Heart left ventricle (tissue), 16 donors: Measurements from ENCODE around the gene HS6ST1. TPM values are rescaled to one million over a fixed set of nuclear protein-coding genes. Genes with fewer than 3 reads are reported as not detected.

ENCODE experiments used
- ATAC-seq, 4 donors: fragments of 200-7000 bp; cut with Tn5 transposase; one replicate each; pipeline ENCODE4 v1.9.1; 2020 to 2022; ENCODE audit warnings: moderate library complexity in 4 of 4, mild to moderate bottlenecking in 3 of 4, moderate number of reproducible peaks in 1 of 4
- DNase-seq, 5 donors: peaks; one replicate each; pipeline ENCODE4 v3.0.0-alpha.2; 2020
- H3K27ac ChIP-seq, 12 donors: fragments of 200-600 bp; sonication (generic) in 4 of 12; one replicate each; pipeline versions ENCODE4 v1.5.0 to v1.8.0; 2016 to 2022; ENCODE audit warnings: mild to moderate bottlenecking in 2 of 12
- H3K27me3 ChIP-seq, 9 donors: fragments of 200-600 bp; sonication (generic) in 2 of 9; one replicate each; pipeline versions ENCODE4 v1.5.1 to v1.8.0; 2016 to 2022; ENCODE audit warnings: mild to moderate bottlenecking in 3 of 9
- H3K36me3 ChIP-seq, 9 donors: fragments of 200-600 bp; sonication (generic) in 2 of 9; one replicate each; pipeline versions ENCODE4 v1.5.0 to v1.8.0; 2018 to 2022; ENCODE audit warnings: mild to moderate bottlenecking in 2 of 9
- H3K4me1 ChIP-seq, 12 donors: fragments of 200-600 bp; sonication (generic) in 4 of 12; one replicate each; pipeline versions ENCODE4 v1.5.0 to v1.8.0; 2016 to 2022; ENCODE audit warnings: mild to moderate bottlenecking in 3 of 12
- H3K4me3 ChIP-seq, 12 donors: fragments of 200-600 bp; sonication (generic) in 4 of 12; one replicate each; pipeline versions ENCODE4 v1.5.0 to v1.8.0; 2017 to 2022; ENCODE audit warnings: mild to moderate bottlenecking in 9 of 12, moderate library complexity in 4 of 12
- H3K9me3 ChIP-seq, 12 donors: fragments of 200-600 bp; sonication (generic) in 4 of 12; one replicate each; pipeline versions ENCODE4 v1.5.0 to v1.8.0; 2016 to 2022; ENCODE audit warnings: mild to moderate bottlenecking in 1 of 12
- CTCF ChIP-seq, 12 donors: fragments of 200-600 bp; sonication (generic) in 4 of 12; IDR thresholded peaks; one replicate each; pipeline versions ENCODE4 v1.5.0 to v1.8.0; 2018 to 2022; ENCODE audit warnings: antibody characterized with exemption in 12 of 12, mild to moderate bottlenecking in 5 of 12
- POLR2A ChIP-seq, 2 donors: fragments of 450-650 bp; IDR thresholded peaks; one replicate each; pipeline ENCODE4 v1.6.1; 2017; ENCODE audit warnings: antibody characterized with exemption in 2 of 2, mild to moderate bottlenecking in 2 of 2, moderate library complexity in 2 of 2
- WGBS, 4 donors: extraction: QIAGEN DNeasy Blood & Tissue Kit in 2 of 4; methylation state at CpG; one replicate each; pipeline versions ENCODE4 v1.1.5 to v1.1.7; 2013 to 2018; 5-methylcytosine and 5-hydroxymethylcytosine counted together
- intact Hi-C, 10 donors: fragments of 100-400 bp; cut with DNase I; formaldehyde crosslinking; loops; one replicate each; pipeline versions ENCODE4 v1.11.1 to v1.14.2; 2022
- polyA plus RNA-seq, 2 donors: library from polyadenylated mRNA; stranded (reverse); fragments of 200-250 nt; gene quantifications; one replicate each; pipeline ENCODE4 v1.2.3, GENCODE V29; 2013
- total RNA-seq, 9 donors: library from RNA; depleted of rRNA in 2 of 9; stranded (reverse); fragments of >200 nt in 2 of 9; fragmentation: NEBNext Ultra II Directional in 3 of 9; extraction: Animal tissue kit (Norgen Biotek cat#: 25700) in 3 of 9; gene quantifications; one replicate each; pipeline versions ENCODE4 v1.1.0 to v1.2.4, GENCODE V29; 2016 to 2023
- donor health status: ischemic (EF 13 %, LVEDD 7.1; RV severe dilation, severe dysfunction).
- donor health status: healthy with polysubstance abuse.
- donor health status: DM: no; HTN: yes; CAD: no.
- donor health status: DM: no; HTN: no; CAD: no.
- donor health status: ischemic (EF 25% LVEDD 6.9; RV normal size, moderate dysfunction).
- donor health status: ischemic (EF 25% LVEDD 5.7; RV mildly dilated, moderate dysfunction).
- donor health status: healthy.
- donor health status: DM: yes; HTN: yes; CAD: no.
- donor health status: ischemic (EF 35%, LVEDD 5.7; RV mildly dilated, moderate dysfunction).
- donor health status: nonischemic (EF 11% LVEDD 7.7; RV severe dilation, severe dysfunction).
- donor health status: DM: yes; HTN: yes; CAD: no.
- donor health status: PGD.
- donor health status: ischemic (EF 29% LVEDD 5.4; RV normal size, mild dysfunction).
- donor health status: nonischemic (EF 23%, LVEDD 6.1; RV moderate dilation, normal function).

The HS6ST1 gene
- total and polyA plus RNA-seq, 11 donors: 15.6 to 87.3 (median 24.9) TPM

- Histone ChIP-seq H3K4me3 (no peak overlapping the region), H3K9me3 (peaks cover 0 to 12% (median 0%) of the 10 kb centered on the region in 12 donors), H3K4me1 (peaks cover 0 to 3% (median 0%) of the 10 kb centered on the region in 12 donors), H3K36me3 (no peaks in the 10 kb centered on the region), H3K27ac (no peak overlapping the region), H3K27me3 (no peaks in the 10 kb centered on the region)
- DNase-seq (no peak), ATAC-seq (no peak)
- 90 to 98% (median 95%) methylated on average over 5 of the region's 5 CpGs for WGBS, 4 donors
- TF ChIP-seq POLR2A (IDR thresholded peaks at IDR 0.05) (no peak), CTCF (IDR thresholded peaks at IDR 0.05) (no peak)
- intact Hi-C loops: loop anchor here in 1 of 10 donors (10.0 kb wide), 1 partner anchor 91 kb away; no protein-coding TSS in a partner anchor
These were observed 35.5 kb upstream of the HS6ST1 start for GRCh38 chr2:128354161-128354560.

DNA sequence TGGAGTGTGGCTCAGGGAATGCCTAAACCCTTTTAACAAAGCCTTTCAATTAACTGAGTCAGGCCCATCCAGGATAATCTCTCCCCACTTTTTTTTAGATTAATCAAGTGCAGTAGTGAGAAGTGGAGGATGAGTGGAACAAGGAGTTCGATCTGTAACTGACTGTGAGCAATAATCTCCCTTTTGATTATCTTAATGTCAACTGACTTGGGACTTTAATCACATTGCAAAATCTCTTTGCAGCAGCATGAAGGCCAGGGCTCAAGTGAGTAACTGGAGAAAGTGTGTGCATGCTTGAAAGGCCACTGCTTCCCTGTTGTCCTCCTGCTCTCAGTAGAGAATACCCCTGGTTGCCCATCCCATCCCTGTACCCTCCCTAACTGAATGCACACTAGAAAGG is 32.1 kb upstream of the HS6ST1 start:
- ATAC-seq: no peak

DNA sequence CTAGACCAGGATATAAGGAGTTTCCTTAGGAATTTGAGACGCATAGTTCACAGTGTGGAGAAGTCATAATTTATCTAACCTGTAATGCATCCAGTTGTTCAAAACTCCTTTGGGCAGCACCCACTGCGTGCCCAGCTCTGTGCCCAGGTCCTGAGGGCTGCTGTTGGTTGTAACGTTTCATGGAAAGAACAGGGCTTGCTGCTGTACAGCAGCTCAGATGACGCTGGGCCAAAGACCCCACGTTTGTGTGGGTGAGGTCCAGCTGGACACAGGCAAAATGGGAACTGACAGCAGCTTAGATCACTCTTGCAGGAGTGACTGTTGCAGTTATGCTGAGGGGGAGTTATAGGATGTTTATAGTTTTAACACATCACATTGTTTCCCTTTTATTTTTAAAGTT is 30.0 kb upstream of the HS6ST1 start:
- H3K9me3 ChIP-seq: peaks cover 0 to 14% (median 1%) of the 10 kb centered on the region in 12 donors
- TF ChIP-seq CTCF (IDR thresholded peaks at IDR 0.05): no peak
- no peak for TF ChIP-seq POLR2A (IDR thresholded peaks at IDR 0.05)
- peak overlapping the region in 10 of 12 donors; percentile 8 to 78 (median 62) for H3K27ac ChIP-seq
- intact Hi-C loops: no loop called here
- no peaks in the 10 kb centered on the region for H3K36me3 ChIP-seq
- H3K4me1 ChIP-seq: peaks cover 0 to 24% (median 16%) of the 10 kb centered on the region in 12 donors
- no peak for ATAC-seq
- H3K4me3 ChIP-seq: no peak overlapping the region
- no peaks in the 10 kb centered on the region for H3K27me3 ChIP-seq
- no peak for DNase-seq
- 70 to 85% (median 73%) methylated on average over 5 of the region's 5 CpGs for WGBS, 4 donors

More for the DNA sequence above, 32.1 kb upstream of the HS6ST1 start:
- no peak for DNase-seq
- H3K27me3 ChIP-seq: no peaks in the 10 kb centered on the region
- WGBS, 4 donors: 83 to 95% (median 92%) methylated on average over 1 of the region's 1 CpG
- peaks cover 0 to 12% (median 0%) of the 10 kb centered on the region in 12 donors for H3K9me3 ChIP-seq
- TF ChIP-seq CTCF (IDR thresholded peaks at IDR 0.05): no peak
- no peak for TF ChIP-seq POLR2A (IDR thresholded peaks at IDR 0.05)
- H3K27ac ChIP-seq: no peak overlapping the region
- H3K4me3 ChIP-seq: no peak overlapping the region
- no peaks in the 10 kb centered on the region for H3K36me3 ChIP-seq
- peaks cover 0 to 24% (median 16%) of the 10 kb centered on the region in 12 donors for H3K4me1 ChIP-seq
- intact Hi-C loops: loop anchor here in 1 of 10 donors (10.0 kb wide), 1 partner anchor 94 kb away; no protein-coding TSS in a partner anchor

DNA sequence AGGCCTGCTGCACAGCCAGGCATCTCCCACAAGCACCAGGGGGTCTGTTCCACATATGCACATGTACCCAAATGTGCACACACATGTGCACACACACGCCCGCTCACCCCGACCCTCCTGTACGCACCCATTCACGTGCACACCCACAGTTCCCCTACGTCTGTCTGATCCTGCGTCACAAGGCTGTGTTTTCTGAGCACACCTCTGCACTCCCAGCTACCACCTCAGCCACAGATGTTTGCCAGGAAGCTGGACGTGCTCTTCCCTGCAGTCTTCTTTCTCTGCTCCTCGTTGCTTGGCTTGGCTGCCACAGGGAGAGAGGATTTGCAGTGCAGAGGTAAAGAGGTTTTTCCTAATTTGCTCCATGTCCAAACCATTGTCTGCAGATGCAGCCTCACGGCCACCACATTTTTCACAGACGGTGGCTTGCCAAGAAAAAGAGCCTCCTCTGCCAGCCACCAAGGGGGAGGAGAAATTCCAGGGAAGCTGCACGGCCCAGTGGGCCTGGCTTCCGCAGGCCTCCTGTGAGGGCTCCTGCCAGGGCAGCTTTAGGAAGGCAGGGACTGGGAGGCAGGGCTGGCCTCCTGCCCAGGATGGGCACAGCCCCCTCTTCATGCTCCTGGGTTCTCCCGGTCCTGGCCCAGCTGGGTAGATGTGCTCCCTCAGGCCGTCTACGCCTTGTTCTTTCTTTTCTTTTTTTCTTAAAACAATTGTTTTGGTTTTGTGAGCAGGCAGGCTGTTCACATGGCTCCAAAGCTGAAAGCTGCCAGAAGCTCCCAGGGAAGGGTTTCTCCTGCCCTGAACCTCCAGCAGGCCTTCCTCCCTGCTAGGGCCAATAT is 29.3 kb upstream of the HS6ST1 start:
- DNase-seq (peak; percentile 73 to 88 (median 81)), ATAC-seq (peak; percentile 95 to 97 (median 96))
- Histone ChIP-seq H3K27me3 (no peaks in the 10 kb centered on the region), H3K36me3 (no peaks in the 10 kb centered on the region), H3K4me3 (no peak overlapping the region), H3K9me3 (peaks cover 0 to 20% (median 3%) of the 10 kb centered on the region in 12 donors), H3K27ac (peak overlapping the region; percentile 8 to 78 (median 60)), H3K4me1 (peaks cover 0 to 24% (median 16%) of the 10 kb centered on the region in 12 donors)
- WGBS, 4 donors: 24 to 35% (median 28%) methylated on average over 15 to 16 of the region's 16 CpGs
- intact Hi-C loops: loop anchor here in 1 of 10 donors (2.0 kb wide), 1 partner anchor 21 kb away; no protein-coding TSS in a partner anchor
- TF ChIP-seq CTCF (IDR thresholded peaks at IDR 0.05) (no peak), POLR2A (IDR thresholded peaks at IDR 0.05) (no peak)
